HG03520 (cell line): ENCODE results near the gene UGT1A1.

Experiments used
- ATAC-seq: cut with Tn5 transposase; IDR thresholded peaks from one replicate; pipeline ENCODE4 v1.9.1; 2021; ENCODE audit warnings: mild to moderate bottlenecking, moderate library complexity; ENCODE audit not compliant: unreplicated experiment

The UGT1A1 gene

GRCh38 chr2:233814056-233814835, 54.2 kb downstream of the UGT1A1 start:
- ATAC-seq, result no peak

- no peak for ATAC-seq
Observed at GRCh38 chr2:233815861-233816260, 55.8 kb downstream of the UGT1A1 start.

GRCh38 chr2:233816334-233816733, 56.3 kb downstream of the UGT1A1 start:
- ATAC-seq, result no peak

- no peak for ATAC-seq
Observed at GRCh38 chr2:233816771-233817170, 56.7 kb downstream of the UGT1A1 start.

- ATAC-seq, result no peak
Observed at GRCh38 chr2:233817361-233817911, 57.4 kb downstream of the UGT1A1 start.

- no peak for ATAC-seq
Observed at GRCh38 chr2:233817995-233818638, 58.0 kb downstream of the UGT1A1 start.

GRCh38 chr2:233818639-233819621, 58.9 kb downstream of the UGT1A1 start:
- no peak for ATAC-seq

- ATAC-seq, result no peak
Observed at GRCh38 chr2:233819884-233820773, 60.1 kb downstream of the UGT1A1 start.

- no peak for ATAC-seq
Observed at GRCh38 chr2:233820774-233821105, 60.7 kb downstream of the UGT1A1 start.

GRCh38 chr2:233821196-233821595, 61.1 kb downstream of the UGT1A1 start:
- no peak for ATAC-seq

GRCh38 chr2:233821709-233822100, 61.6 kb downstream of the UGT1A1 start:
- ATAC-seq, result no peak

GRCh38 chr2:233822101-233822771, 62.2 kb downstream of the UGT1A1 start:
- no peak for ATAC-seq
